Kidney (tissue), 14 donors: ENCODE measurements around the gene TMEM30A. TPM values are rescaled to one million over a fixed set of nuclear protein-coding genes. Genes with fewer than 3 reads are reported as not detected.

Source experiments
- DNase-seq, 5 donors: peaks; one replicate each; pipeline ENCODE4 v3.0.0-alpha.2; 2013 to 2020
- FAIRE-seq: peaks from 2 replicates; lab custom pipeline; 2012; peaks lifted over from hg19 to GRCh38; lab: Jason Lieb, UNC
- H3K27ac ChIP-seq, 2 donors: one replicate each; pipeline ENCODE4 v1.7.0; 2013; ENCODE audit warnings: low read depth in 2 of 2, low read length in 2 of 2, inconsistent platforms in 1 of 2
- H3K27me3 ChIP-seq: one replicate; pipeline ENCODE4 v1.7.1; 2013; ENCODE audit warnings: low read length, inconsistent platforms; ENCODE audit not compliant: control insufficient read depth, insufficient read depth
- H3K36me3 ChIP-seq, 3 donors: one replicate each; pipeline versions ENCODE4 v1.7.0 to v1.7.1; 2013; ENCODE audit warnings: low read length in 3 of 3, control low read depth in 1 of 3, inconsistent platforms in 1 of 3; ENCODE audit not compliant: insufficient read depth in 3 of 3, control insufficient read depth in 2 of 3
- H3K4me1 ChIP-seq, 3 donors: one replicate each; pipeline versions ENCODE4 v1.7.0 to v1.7.1; 2013; ENCODE audit warnings: low read length in 3 of 3, inconsistent platforms in 1 of 3, low read depth in 1 of 3; ENCODE audit not compliant: control insufficient read depth in 2 of 3, insufficient read depth in 2 of 3
- H3K4me3 ChIP-seq, 3 donors: one replicate each; pipeline versions ENCODE4 v1.7.0 to v1.8.1; 2013; ENCODE audit warnings: low read length in 3 of 3, control low read depth in 1 of 3, inconsistent platforms in 1 of 3
- H3K9ac ChIP-seq, 3 donors: one replicate each; pipeline versions ENCODE4 v1.7.0 to v1.7.1; 2013; ENCODE audit warnings: low read length in 3 of 3, control low read depth in 1 of 3, inconsistent platforms in 1 of 3
- H3K9me3 ChIP-seq, 3 donors: one replicate each; pipeline versions ENCODE4 v1.7.0 to v1.7.1; 2013; ENCODE audit warnings: low read length in 3 of 3, control low read depth in 1 of 3, inconsistent platforms in 1 of 3; ENCODE audit not compliant: control insufficient read depth in 2 of 3, insufficient read depth in 1 of 3
- CTCF ChIP-seq: IDR thresholded peaks from 3 replicates; pipeline ENCODE4 v1.5.1; 2012; ENCODE audit warnings: mild to moderate bottlenecking, moderate library complexity, borderline replicate concordance; ENCODE audit not compliant: insufficient read depth; ENCODE audit errors: extremely low read depth
- intact Hi-C: fragments of 100-400 bp; cut with DNase I; formaldehyde crosslinking; loops from one replicate; pipeline ENCODE4 v1.11.1; 2022
- polyA plus RNA-seq: library from polyadenylated mRNA; stranded (reverse); fragments of 350-450 nt; fragmentation: Illumina TruSeq; extraction: RNeasy Lipid Tissue Mini Kit (QIAGEN cat#74804); gene quantifications from one replicate; pipeline ENCODE4 v1.2.3, GENCODE V29; 2014; ENCODE audit warnings: low read depth, low replicate concordance; ENCODE audit not compliant: insufficient read depth
- total RNA-seq: library from RNA; stranded (reverse); fragmentation: NEBNext Ultra II Directional; extraction: Animal tissue kit (Norgen Biotek cat#: 25700); gene quantifications from one replicate; pipeline ENCODE4 v1.2.1, GENCODE V29; 2021
- donor health status: control.
- donor health status: control.
- donor health status: control.
- donor health status: control.
- donor health status: control.
- donor health status: DM: yes; HTN: yes; CAD: no.
- donor health status: Normal renal cell carcinoma (clear cell type).

The TMEM30A gene
- total and polyA plus RNA-seq, 2 donors from 2014 or later: 51.0 to 101 TPM

DNA sequence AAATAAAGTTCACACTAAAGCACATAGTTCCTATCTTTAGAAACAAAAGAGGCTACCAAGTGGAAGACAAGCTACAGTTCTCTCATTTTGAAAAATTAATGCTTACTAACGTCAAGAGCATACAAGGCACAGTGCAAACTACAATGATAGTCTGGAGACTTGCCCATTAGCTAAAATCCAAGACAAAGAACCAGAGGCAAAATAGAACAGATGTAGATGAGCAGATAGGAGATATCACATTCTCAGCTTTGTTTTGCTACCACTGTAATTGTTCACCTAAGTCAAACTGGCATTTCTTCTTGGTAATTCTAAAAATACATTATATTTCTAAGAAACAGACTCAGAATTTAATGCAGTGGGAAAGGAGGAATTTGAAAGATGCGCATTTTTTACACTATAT lies 5.2 kb downstream of the TMEM30A start:
- Histone ChIP-seq H3K36me3 (no peaks in the 10 kb centered on the region), H3K9me3 (no peaks in the 10 kb centered on the region), H3K4me3 (no peak overlapping the region), H3K27me3 (no peaks in the 10 kb centered on the region), H3K27ac (no peak overlapping the region), H3K4me1 (peaks cover 0 to 11% (median 10%) of the 10 kb centered on the region in 3 donors), H3K9ac (no peak overlapping the region)
- no peak for FAIRE-seq
- no peak for DNase-seq
- intact Hi-C loops: no loop called here
- no peak for TF ChIP-seq CTCF

GRCh38 chr6:75278474-75279077 lies 6.0 kb downstream of the TMEM30A start:
- H3K9me3 ChIP-seq: no peaks in the 10 kb centered on the region
- no peaks in the 10 kb centered on the region for H3K36me3 ChIP-seq
- H3K4me3 ChIP-seq: no peak overlapping the region
- H3K27me3 ChIP-seq: no peaks in the 10 kb centered on the region
- no peak for FAIRE-seq
- DNase-seq: no peak
- TF ChIP-seq CTCF: no peak
- no peak overlapping the region for H3K27ac ChIP-seq
- H3K9ac ChIP-seq: no peak overlapping the region
- peaks cover 0 to 15% (median 10%) of the 10 kb centered on the region in 3 donors for H3K4me1 ChIP-seq
- intact Hi-C loops: no loop called here

- Histone ChIP-seq H3K4me1 (peaks cover 0 to 12% (median 4%) of the 10 kb centered on the region in 3 donors), H3K4me3 (no peak overlapping the region), H3K9ac (no peak overlapping the region), H3K36me3 (peaks cover 0 to 2% (median 0%) of the 10 kb centered on the region in 3 donors), H3K9me3 (no peaks in the 10 kb centered on the region), H3K27ac (no peak overlapping the region), H3K27me3 (no peaks in the 10 kb centered on the region)
- DNase-seq (no peak), FAIRE-seq (no peak)
- TF ChIP-seq CTCF: no peak
- intact Hi-C loops: no loop called here
Observed at GRCh38 chr6:75275067-75275466, 9.5 kb downstream of the TMEM30A start.
